Parathyroid adenoma (tissue), 2 donors: Measurements from ENCODE around the gene OR10P1.
"Not testable (repeated sequence)": the region's sequence is repeated elsewhere in the genome, so short reads cannot be mapped to it uniquely, and the experiment has no call there.

Experiments
- H2AFZ ChIP-seq: fragments of 300-600 bp; sonication (generic); one replicate; pipeline ENCODE4 v1.7.0; 2017; ENCODE audit warnings: antibody characterized with exemption, mild to moderate bottlenecking
- H3K27ac ChIP-seq: fragments of 300-600 bp; sonication (generic); one replicate; pipeline ENCODE4 v1.7.0; 2017
- H3K27me3 ChIP-seq: fragments of 300-600 bp; sonication (generic); one replicate; pipeline ENCODE4 v1.7.0; 2017; ENCODE audit warnings: low read length; ENCODE audit not compliant: control insufficient read depth, insufficient read depth
- H3K36me3 ChIP-seq: fragments of 300-600 bp; sonication (generic); one replicate; pipeline ENCODE4 v1.7.0; 2017; ENCODE audit warnings: low read length; ENCODE audit not compliant: control insufficient read depth, insufficient read depth
- H3K4me1 ChIP-seq: fragments of 300-600 bp; sonication (generic); one replicate; pipeline ENCODE4 v1.7.0; 2017; ENCODE audit warnings: control low read depth
- H3K4me2 ChIP-seq: fragments of 300-600 bp; sonication (generic); one replicate; pipeline ENCODE4 v1.7.0; 2017; ENCODE audit warnings: low read length
- H3K4me3 ChIP-seq: fragments of 300-600 bp; sonication (generic); one replicate; pipeline ENCODE4 v1.7.0; 2017; ENCODE audit warnings: low read depth, low read length
- H3K79me2 ChIP-seq: fragments of 300-600 bp; sonication (generic); one replicate; pipeline ENCODE4 v1.7.0; 2017; ENCODE audit warnings: control low read depth
- H3K9ac ChIP-seq: fragments of 300-600 bp; sonication (generic); one replicate; pipeline ENCODE4 v1.7.0; 2017; ENCODE audit warnings: mild to moderate bottlenecking
- H3K9me3 ChIP-seq: fragments of 300-600 bp; sonication (generic); one replicate; pipeline ENCODE4 v1.7.0; 2017; ENCODE audit warnings: low read length; ENCODE audit not compliant: control insufficient read depth
- TF ChIP-seq, protein P1 (sequence below): fragments of 300-600 bp; sonication (generic); IDR thresholded peaks from one replicate; pipeline ENCODE4 v1.7.0; 2017; ENCODE audit warnings: antibody characterized with exemption, mild to moderate bottlenecking
- donor health status: primary hyperparathyroidism.

Gene OR10P1

GRCh38 chr12:55636853-55637252 lies at the start of gene OR10P1:
TSS of gene OR10P1 (plus strand) at chr12:55636892. CDS start at chr12:55636892, 0 bp downstream.
- H3K27me3 ChIP-seq = no peaks in the 10 kb centered on the region
- no peaks in the 10 kb centered on the region for H3K79me2 ChIP-seq
- no peaks in the 10 kb centered on the region for H3K9me3 ChIP-seq

GRCh38 chr12:55590152-55590551 lies 46.5 kb upstream of the OR10P1 start:
- not testable (repeated sequence) for H3K79me2 ChIP-seq, H2AFZ ChIP-seq, H3K36me3 ChIP-seq, H3K27ac ChIP-seq, H3K4me3 ChIP-seq, H3K9me3 ChIP-seq, H3K4me2 ChIP-seq, H3K9ac ChIP-seq, H3K4me1 ChIP-seq, H3K27me3 ChIP-seq

More at GRCh38 chr12:55636853-55637252, at the start of gene OR10P1:
- H2AFZ ChIP-seq = no peak within 1 kb of the TSS
- H3K4me1 ChIP-seq = peaks cover under 1% of the 10 kb centered on the region
- no peak within 1 kb of the TSS for H3K27ac ChIP-seq
- no peak within 1 kb of the TSS for H3K9ac ChIP-seq
- H3K36me3 ChIP-seq = no peaks in the 10 kb centered on the region
- no peak within 1 kb of the TSS for H3K4me2 ChIP-seq
- TF ChIP-seq, protein P1, sequence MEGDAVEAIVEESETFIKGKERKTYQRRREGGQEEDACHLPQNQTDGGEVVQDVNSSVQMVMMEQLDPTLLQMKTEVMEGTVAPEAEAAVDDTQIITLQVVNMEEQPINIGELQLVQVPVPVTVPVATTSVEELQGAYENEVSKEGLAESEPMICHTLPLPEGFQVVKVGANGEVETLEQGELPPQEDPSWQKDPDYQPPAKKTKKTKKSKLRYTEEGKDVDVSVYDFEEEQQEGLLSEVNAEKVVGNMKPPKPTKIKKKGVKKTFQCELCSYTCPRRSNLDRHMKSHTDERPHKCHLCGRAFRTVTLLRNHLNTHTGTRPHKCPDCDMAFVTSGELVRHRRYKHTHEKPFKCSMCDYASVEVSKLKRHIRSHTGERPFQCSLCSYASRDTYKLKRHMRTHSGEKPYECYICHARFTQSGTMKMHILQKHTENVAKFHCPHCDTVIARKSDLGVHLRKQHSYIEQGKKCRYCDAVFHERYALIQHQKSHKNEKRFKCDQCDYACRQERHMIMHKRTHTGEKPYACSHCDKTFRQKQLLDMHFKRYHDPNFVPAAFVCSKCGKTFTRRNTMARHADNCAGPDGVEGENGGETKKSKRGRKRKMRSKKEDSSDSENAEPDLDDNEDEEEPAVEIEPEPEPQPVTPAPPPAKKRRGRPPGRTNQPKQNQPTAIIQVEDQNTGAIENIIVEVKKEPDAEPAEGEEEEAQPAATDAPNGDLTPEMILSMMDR = no peak
- H3K4me3 ChIP-seq = no peak within 1 kb of the TSS

- H3K4me3 ChIP-seq = no peak overlapping the region
- no peaks in the 10 kb centered on the region for H3K4me1 ChIP-seq
- H3K27ac ChIP-seq = no peak overlapping the region
- H3K9ac ChIP-seq = no peak overlapping the region
- no peaks in the 10 kb centered on the region for H3K27me3 ChIP-seq
- H3K79me2 ChIP-seq = no peaks in the 10 kb centered on the region
- H3K36me3 ChIP-seq = no peaks in the 10 kb centered on the region
- no peak overlapping the region for H2AFZ ChIP-seq
- no peaks in the 10 kb centered on the region for H3K9me3 ChIP-seq
- TF ChIP-seq, protein P1 = no peak
- no peak overlapping the region for H3K4me2 ChIP-seq
These were observed 28.7 kb upstream of the OR10P1 start for GRCh38 chr12:55607821-55608594.

DNA sequence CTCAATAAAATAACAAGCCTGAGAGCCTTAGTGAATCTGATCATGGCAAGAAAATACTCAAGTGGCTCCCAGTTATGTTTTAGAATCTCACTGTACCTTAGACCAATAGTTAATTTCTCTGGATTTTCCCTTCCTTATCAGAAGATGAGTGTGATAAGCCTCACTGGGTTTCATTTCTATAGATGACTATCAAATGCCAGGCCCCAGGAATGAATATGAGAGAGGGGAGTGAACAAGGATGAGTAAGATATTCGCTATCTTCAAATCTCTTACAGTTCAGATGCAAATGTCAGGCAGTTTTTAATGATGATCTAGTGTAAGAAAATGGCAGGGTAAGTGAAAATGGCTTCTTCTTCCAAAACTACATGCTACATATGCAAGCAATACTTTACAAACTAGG lies 26.1 kb upstream of the OR10P1 start:
- Histone ChIP-seq H3K9me3 (no peaks in the 10 kb centered on the region), H3K4me1 (no peaks in the 10 kb centered on the region), H2AFZ (no peak overlapping the region), H3K4me2 (no peak overlapping the region), H3K27ac (no peak overlapping the region), H3K9ac (no peak overlapping the region), H3K4me3 (no peak overlapping the region), H3K79me2 (no peaks in the 10 kb centered on the region), H3K27me3 (no peaks in the 10 kb centered on the region), H3K36me3 (no peaks in the 10 kb centered on the region)
- TF ChIP-seq, protein P1 = no peak

DNA sequence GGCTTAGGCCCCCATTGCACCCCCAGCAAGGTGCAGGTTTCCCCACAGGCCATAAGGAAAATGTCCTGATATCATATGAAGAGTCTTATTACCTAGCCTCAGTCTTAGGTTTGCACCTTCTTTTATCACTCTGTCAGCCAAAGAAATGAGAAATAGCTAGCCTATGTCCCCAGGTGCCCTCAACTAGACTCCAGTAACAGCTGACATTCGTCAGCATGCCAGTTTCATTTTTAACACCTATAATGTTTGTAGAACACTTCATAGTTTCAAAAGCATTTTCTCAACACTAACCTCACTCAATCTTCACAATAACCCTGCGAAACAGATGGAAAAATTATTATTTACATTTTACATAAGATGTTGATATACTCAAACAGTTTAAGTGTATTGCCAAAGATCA lies 24.0 kb upstream of the OR10P1 start:
- TF ChIP-seq, protein P1 = no peak
- Histone ChIP-seq H3K36me3 (no peaks in the 10 kb centered on the region), H2AFZ (no peak overlapping the region), H3K27ac (no peak overlapping the region), H3K79me2 (no peaks in the 10 kb centered on the region), H3K9me3 (no peaks in the 10 kb centered on the region), H3K4me2 (no peak overlapping the region), H3K9ac (no peak overlapping the region), H3K4me1 (no peaks in the 10 kb centered on the region), H3K4me3 (no peak overlapping the region), H3K27me3 (no peaks in the 10 kb centered on the region)
